Measurements from ENCODE around the gene GXYLT1. TPM values are rescaled to one million over a fixed set of nuclear protein-coding genes. Genes with fewer than 3 reads are reported as not detected.

Gene GXYLT1
- total RNA-seq, 1 donor from 2014 or later = 11.6 TPM

GRCh38 chr12:42039176-42039575 is 105.5 kb downstream of the GXYLT1 start:
- no peaks in the 10 kb centered on the region for H3K27me3 Mint-ChIP-seq (ENCODE audit: low read depth)
- no peak overlapping the region for H3K4me3 Mint-ChIP-seq (ENCODE audit: unreplicated experiment)
- H3K27ac Mint-ChIP-seq (ENCODE audit: unreplicated experiment) = no peak overlapping the region
- DNase-seq (ENCODE audit: low spot score) = no peak
- no peaks in the 10 kb centered on the region for H3K4me1 Mint-ChIP-seq (ENCODE audit: low read depth)
- peaks cover 13% of the 10 kb centered on the region for H3K9me3 Mint-ChIP-seq (ENCODE audit: low read depth)
- TF ChIP-seq CTCF (IDR thresholded peaks at IDR 0.05) = no peak
- H3K36me3 Mint-ChIP-seq (ENCODE audit: low read depth) = peaks cover 7% of the 10 kb centered on the region

GRCh38 chr12:42031847-42032564 is 112.7 kb downstream of the GXYLT1 start:
- H3K4me1 Mint-ChIP-seq (ENCODE audit: low read depth) = no peaks in the 10 kb centered on the region
- H3K9me3 Mint-ChIP-seq (ENCODE audit: low read depth) = peaks cover 13% of the 10 kb centered on the region
- H3K36me3 Mint-ChIP-seq (ENCODE audit: low read depth) = peaks cover 5% of the 10 kb centered on the region
- DNase-seq (ENCODE audit: low spot score) = no peak
- no peak overlapping the region for H3K4me3 Mint-ChIP-seq (ENCODE audit: unreplicated experiment)
- TF ChIP-seq CTCF (IDR thresholded peaks at IDR 0.05) = no peak
- H3K27ac Mint-ChIP-seq (ENCODE audit: unreplicated experiment) = no peak overlapping the region
- no peaks in the 10 kb centered on the region for H3K27me3 Mint-ChIP-seq (ENCODE audit: low read depth)

Other genes with a start within 250 kb of the GXYLT1 start
- gene YAF2, start 93.4 kb upstream of the GXYLT1 start, total RNA-seq = 31.2 to 35.4 TPM (median 32.2 TPM) in 3 replicates
- 56.3 to 62.0 TPM (median 57.5 TPM) in 3 replicates for gene ZCRB1, start 181.2 kb upstream of the GXYLT1 start, total RNA-seq
- 49.7 to 69.4 TPM (median 51.9 TPM) in 3 replicates for gene PPHLN1, start 181.3 kb upstream of the GXYLT1 start, total RNA-seq